ENCODE measurements around the gene GK2.

GK2 gene

DNA sequence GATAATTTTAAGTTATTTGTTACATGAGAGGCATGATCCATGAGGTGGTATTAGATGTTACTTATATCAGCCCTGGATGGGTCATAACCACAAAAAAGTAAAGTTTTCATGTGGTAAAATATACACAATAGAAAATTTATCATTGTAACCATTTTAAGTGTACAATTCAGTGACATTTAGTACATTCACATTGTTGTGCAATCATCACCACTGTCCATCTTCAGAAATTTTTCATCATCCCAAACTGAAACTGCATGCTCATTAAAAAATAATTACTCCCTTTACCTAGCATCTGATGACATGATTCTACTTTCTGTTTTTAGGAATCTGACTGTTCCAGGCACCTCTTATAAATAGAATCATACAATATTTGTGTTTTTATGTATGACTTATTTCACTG is 11.2 kb downstream of the GK2 start:
- Histone ChIP-seq H3K9ac (no peak overlapping the region), H3K27me3 (no peaks in the 10 kb centered on the region), H3K4me2 (no peak overlapping the region), H3K36me3 (no peaks in the 10 kb centered on the region), H4K20me1 (no peaks in the 10 kb centered on the region), H3K27ac (no peak overlapping the region), H3K9me3 (replicated peaks in 1 of 11) (no peaks in the 10 kb centered on the region), H3K4me1 (no peaks in the 10 kb centered on the region), H3K4me3 (no peak overlapping the region)
- TF ChIP-seq Cebpa-rat (IDR thresholded peaks at IDR 0.05): no peak

DNA sequence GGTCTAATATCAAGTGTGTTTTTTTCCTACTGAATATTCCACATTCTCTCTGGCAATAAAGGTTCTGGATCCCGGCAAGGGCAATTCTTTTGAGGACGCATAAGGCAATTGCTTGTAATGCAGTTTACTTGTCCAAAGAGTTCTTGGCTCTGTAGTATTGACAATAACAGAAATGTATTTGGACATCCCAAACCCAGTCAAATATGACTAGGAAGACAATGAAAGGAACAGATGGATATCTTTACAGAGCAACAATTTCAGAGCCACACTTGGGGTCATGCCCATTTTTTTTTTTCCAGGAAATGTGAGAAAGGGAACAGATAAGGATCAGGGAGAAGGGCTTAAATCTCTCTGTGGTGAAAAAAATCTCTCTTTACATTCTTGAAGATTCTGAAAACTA is 12.2 kb downstream of the GK2 start:
- H3K36me3 ChIP-seq: no peaks in the 10 kb centered on the region
- H3K4me3 ChIP-seq: no peak overlapping the region
- H3K4me1 ChIP-seq: no peaks in the 10 kb centered on the region
- H3K27ac ChIP-seq: no peak overlapping the region
- no peak overlapping the region for H3K9ac ChIP-seq
- H3K9me3 ChIP-seq (replicated peaks in 1 of 11): no peaks in the 10 kb centered on the region
- no peaks in the 10 kb centered on the region for H4K20me1 ChIP-seq
- no peak for TF ChIP-seq Cebpa-rat (IDR thresholded peaks at IDR 0.05)
- no peaks in the 10 kb centered on the region for H3K27me3 ChIP-seq
- H3K4me2 ChIP-seq: no peak overlapping the region

GRCh38 chr4:79390890-79391289 is 17.1 kb downstream of the GK2 start:
- no peak overlapping the region for H3K27ac ChIP-seq
- H3K9me3 ChIP-seq (replicated peaks in 1 of 11): no peaks in the 10 kb centered on the region
- no peak for TF ChIP-seq Cebpa-rat (IDR thresholded peaks at IDR 0.05)
- no peaks in the 10 kb centered on the region for H4K20me1 ChIP-seq
- H3K36me3 ChIP-seq: no peaks in the 10 kb centered on the region
- H3K4me3 ChIP-seq: no peak overlapping the region
- no peaks in the 10 kb centered on the region for H3K4me1 ChIP-seq
- no peaks in the 10 kb centered on the region for H3K27me3 ChIP-seq
- no peak overlapping the region for H3K9ac ChIP-seq
- no peak overlapping the region for H3K4me2 ChIP-seq

DNA sequence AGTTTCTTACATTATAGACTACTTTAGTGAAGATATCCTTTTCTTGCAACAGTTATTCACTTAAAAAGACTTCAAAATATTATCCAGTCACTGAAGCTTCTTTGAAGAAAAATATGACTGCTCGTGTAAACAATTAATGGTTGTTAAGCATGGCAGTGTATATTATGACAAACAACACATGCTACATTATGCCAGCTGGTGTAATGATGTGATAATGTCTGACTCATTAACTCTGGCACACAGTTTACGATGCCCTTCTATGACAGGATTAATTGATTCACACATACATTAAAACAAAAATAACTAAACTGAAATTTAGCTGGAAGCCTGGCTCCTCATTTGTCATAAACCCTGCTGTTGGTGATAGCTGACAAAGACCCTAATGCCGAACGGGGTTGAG is 22.4 kb downstream of the GK2 start:
- no peak for TF ChIP-seq Cebpa-rat (IDR thresholded peaks at IDR 0.05)
- Histone ChIP-seq H3K27ac (no peak overlapping the region), H3K36me3 (no peaks in the 10 kb centered on the region), H3K4me1 (peaks cover 0 to 5% (median 0%) of the 10 kb centered on the region in 10 experiments; a peak in 3 of 20 replicates), H3K27me3 (no peaks in the 10 kb centered on the region), H3K9me3 (replicated peaks in 1 of 11) (no peaks in the 10 kb centered on the region), H3K4me2 (no peak overlapping the region), H3K9ac (no peak overlapping the region), H4K20me1 (no peaks in the 10 kb centered on the region), H3K4me3 (no peak overlapping the region)

DNA sequence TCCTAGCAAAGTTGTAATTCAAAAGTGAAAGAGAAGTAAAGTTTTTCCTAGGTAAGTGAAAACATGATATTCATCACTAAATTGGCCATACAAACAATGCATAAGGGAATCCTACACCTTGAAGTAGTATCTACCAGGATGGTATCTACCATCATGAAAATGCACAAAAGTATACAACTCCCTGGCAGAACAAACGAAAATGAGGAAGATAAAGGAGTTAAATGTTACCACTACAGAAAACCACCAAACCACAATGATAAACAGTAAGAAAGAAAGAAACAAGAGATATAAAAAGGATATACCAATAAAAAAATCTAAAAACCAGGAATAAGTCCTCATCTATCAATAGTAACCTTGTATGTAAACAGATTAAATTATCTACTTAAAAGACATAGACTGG is 26.9 kb downstream of the GK2 start:
- no peaks in the 10 kb centered on the region for H4K20me1 ChIP-seq
- TF ChIP-seq Cebpa-rat (IDR thresholded peaks at IDR 0.05): no peak
- H3K4me2 ChIP-seq: no peak overlapping the region; a peak in 1 of 22 replicates
- peaks cover 0 to 5% (median 0%) of the 10 kb centered on the region in 10 experiments; a peak in 3 of 20 replicates for H3K4me1 ChIP-seq
- no peaks in the 10 kb centered on the region for H3K27me3 ChIP-seq
- no peak overlapping the region for H3K9ac ChIP-seq
- no peaks in the 10 kb centered on the region for H3K9me3 ChIP-seq (replicated peaks in 1 of 11)
- H3K36me3 ChIP-seq: no peaks in the 10 kb centered on the region
- H3K27ac ChIP-seq: no peak overlapping the region
- no peak overlapping the region for H3K4me3 ChIP-seq

- no peaks in the 10 kb centered on the region for H3K27me3 ChIP-seq
- no peaks in the 10 kb centered on the region for H4K20me1 ChIP-seq
- H3K9me3 ChIP-seq (replicated peaks in 1 of 11): no peaks in the 10 kb centered on the region
- H3K4me2 ChIP-seq: no peak overlapping the region
- H3K9ac ChIP-seq: no peak overlapping the region
- TF ChIP-seq Cebpa-rat (IDR thresholded peaks at IDR 0.05): no peak
- no peaks in the 10 kb centered on the region for H3K4me1 ChIP-seq
- H3K4me3 ChIP-seq: no peak overlapping the region
- H3K27ac ChIP-seq: no peak overlapping the region
- H3K36me3 ChIP-seq: no peaks in the 10 kb centered on the region
Observed at GRCh38 chr4:79370026-79370425, 38.0 kb downstream of the GK2 start.

GRCh38 chr4:79367096-79367495 is 40.9 kb downstream of the GK2 start:
- Histone ChIP-seq H3K36me3 (no peaks in the 10 kb centered on the region), H3K4me2 (no peak overlapping the region), H3K9ac (no peak overlapping the region), H3K9me3 (replicated peaks in 1 of 11) (no peaks in the 10 kb centered on the region), H4K20me1 (no peaks in the 10 kb centered on the region), H3K27ac (no peak overlapping the region), H3K4me3 (no peak overlapping the region), H3K27me3 (no peaks in the 10 kb centered on the region), H3K4me1 (no peaks in the 10 kb centered on the region)
- TF ChIP-seq Cebpa-rat (IDR thresholded peaks at IDR 0.05): no peak

- H3K9me3 ChIP-seq (replicated peaks in 1 of 11): no peaks in the 10 kb centered on the region
- H3K9ac ChIP-seq: no peak overlapping the region
- no peaks in the 10 kb centered on the region for H3K36me3 ChIP-seq
- TF ChIP-seq Cebpa-rat (IDR thresholded peaks at IDR 0.05): no peak
- no peak overlapping the region for H3K27ac ChIP-seq
- no peak overlapping the region for H3K4me2 ChIP-seq
- H3K4me3 ChIP-seq: no peak overlapping the region
- no peaks in the 10 kb centered on the region for H3K27me3 ChIP-seq
- no peaks in the 10 kb centered on the region for H4K20me1 ChIP-seq
- no peaks in the 10 kb centered on the region for H3K4me1 ChIP-seq
Observed at GRCh38 chr4:79366422-79366821, 41.6 kb downstream of the GK2 start.

DNA sequence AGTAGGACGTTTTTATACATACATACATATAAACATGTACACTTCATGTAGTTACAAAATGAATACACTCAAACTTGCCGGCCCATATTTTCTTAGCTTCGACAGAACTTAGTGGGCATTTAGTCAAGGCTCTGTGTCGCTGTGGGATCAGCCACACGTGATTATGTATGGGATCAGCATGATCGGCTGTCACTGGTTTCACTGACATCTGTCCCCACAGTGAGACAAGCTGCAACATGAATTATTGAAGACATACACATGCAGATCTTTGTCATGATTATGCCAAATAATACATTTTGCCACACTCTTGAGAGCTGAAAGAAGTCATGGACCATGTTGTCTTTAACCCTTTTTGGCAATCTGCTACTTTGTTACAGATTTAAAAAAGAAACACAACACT is 44.0 kb downstream of the GK2 start:
- Histone ChIP-seq H4K20me1 (no peaks in the 10 kb centered on the region), H3K9me3 (replicated peaks in 1 of 11) (no peaks in the 10 kb centered on the region), H3K4me3 (no peak overlapping the region), H3K27me3 (no peaks in the 10 kb centered on the region), H3K27ac (no peak overlapping the region), H3K36me3 (no peaks in the 10 kb centered on the region), H3K9ac (no peak overlapping the region), H3K4me1 (no peaks in the 10 kb centered on the region), H3K4me2 (no peak overlapping the region)
- no peak for TF ChIP-seq Cebpa-rat (IDR thresholded peaks at IDR 0.05)

- Histone ChIP-seq H3K9ac (no peak overlapping the region), H3K27ac (no peak overlapping the region), H3K36me3 (no peaks in the 10 kb centered on the region), H3K9me3 (replicated peaks in 1 of 11) (no peaks in the 10 kb centered on the region), H3K4me3 (no peak overlapping the region), H4K20me1 (no peaks in the 10 kb centered on the region), H3K27me3 (no peaks in the 10 kb centered on the region), H3K4me2 (no peak overlapping the region), H3K4me1 (no peaks in the 10 kb centered on the region)
- TF ChIP-seq Cebpa-rat (IDR thresholded peaks at IDR 0.05): no peak
Observed at GRCh38 chr4:79362626-79363025, 45.4 kb downstream of the GK2 start.

DNA sequence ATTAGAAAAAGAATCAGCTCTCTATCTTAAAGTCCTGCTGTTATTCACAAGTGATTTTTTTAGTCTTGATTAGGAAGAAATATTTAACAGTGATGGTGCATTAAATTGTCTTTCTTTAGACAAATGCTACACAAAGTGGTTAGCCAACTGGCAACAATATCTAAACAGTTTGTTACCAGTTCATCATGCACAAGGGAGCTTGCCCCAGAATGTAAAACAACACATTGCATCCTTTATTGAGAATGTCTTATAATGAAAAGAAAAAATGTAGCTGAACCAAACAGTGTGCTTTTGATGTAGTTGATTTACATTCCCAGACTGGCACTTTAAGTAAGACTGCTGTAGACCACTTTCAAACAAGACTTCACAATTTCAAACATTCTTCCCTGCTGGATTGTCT is 48.0 kb downstream of the GK2 start:
- H3K4me2 ChIP-seq: no peak overlapping the region

More for the DNA sequence above, 48.0 kb downstream of the GK2 start:
- H3K4me3 ChIP-seq: no peak overlapping the region
- no peaks in the 10 kb centered on the region for H4K20me1 ChIP-seq
- H3K9me3 ChIP-seq (replicated peaks in 1 of 11): no peaks in the 10 kb centered on the region
- TF ChIP-seq Cebpa-rat (IDR thresholded peaks at IDR 0.05): no peak
- no peaks in the 10 kb centered on the region for H3K27me3 ChIP-seq
- H3K27ac ChIP-seq: no peak overlapping the region
- H3K9ac ChIP-seq: no peak overlapping the region
- H3K36me3 ChIP-seq: no peaks in the 10 kb centered on the region
- H3K4me1 ChIP-seq: no peaks in the 10 kb centered on the region
